H9 (cell line): Measurements from ENCODE around the gene WDR4. TPM values are rescaled to one million over a fixed set of nuclear protein-coding genes. Genes with fewer than 3 reads are reported as not detected.

Source experiments
- DNase-seq: peaks from one replicate; pipeline ENCODE4 v3.0.0-alpha.2; 2017
- H2AFZ ChIP-seq: one replicate; pipeline ENCODE4 v1.6.1; 2013; ENCODE audit warnings: mild to moderate bottlenecking, low read length, control low read depth, moderate library complexity
- H2AK5ac ChIP-seq: 2 replicates; pipeline ENCODE4 v1.6.1; 2013; ENCODE audit warnings: low read length, control low read depth, mixed read lengths; ENCODE audit not compliant: insufficient read length
- H2BK120ac ChIP-seq: one replicate; pipeline ENCODE4 v1.6.1; 2013; ENCODE audit warnings: low read depth, mild to moderate bottlenecking, low read length, control low read depth, inconsistent platforms; ENCODE audit not compliant: poor library complexity, severe bottlenecking
- H2BK12ac ChIP-seq: 2 replicates; pipeline ENCODE4 v1.6.1; 2013; ENCODE audit warnings: low read length, control low read depth, mixed read lengths, low read depth; ENCODE audit not compliant: insufficient read length
- H2BK15ac ChIP-seq: 2 replicates; pipeline ENCODE4 v1.6.1; 2013; ENCODE audit warnings: low read depth, low read length, control low read depth
- H2BK20ac ChIP-seq: one replicate; pipeline ENCODE4 v1.6.1; 2013; ENCODE audit warnings: low read depth, mild to moderate bottlenecking, low read length, control low read depth, inconsistent platforms; ENCODE audit not compliant: poor library complexity, severe bottlenecking
- H2BK5ac ChIP-seq: 2 replicates; pipeline ENCODE4 v1.6.1; 2013; ENCODE audit warnings: low read length, control low read depth, mixed read lengths; ENCODE audit not compliant: insufficient read length
- H3K14ac ChIP-seq: 2 replicates; pipeline ENCODE4 v1.6.1; 2013; ENCODE audit warnings: low read length, control low read depth; ENCODE audit not compliant: insufficient read depth
- H3K18ac ChIP-seq: 2 replicates; pipeline ENCODE4 v1.6.1; 2013; ENCODE audit warnings: low read depth, mild to moderate bottlenecking, mixed read lengths, low read length, control low read depth; ENCODE audit not compliant: insufficient read length
- H3K23ac ChIP-seq: 2 replicates; pipeline ENCODE4 v1.6.1; 2013; ENCODE audit warnings: low read length, control low read depth, mixed read lengths, low read depth; ENCODE audit not compliant: insufficient read length
- H3K23me2 ChIP-seq: 2 replicates; pipeline ENCODE4 v1.6.1; 2013; ENCODE audit warnings: low read depth, mild to moderate bottlenecking, mixed read lengths, low read length, control low read depth; ENCODE audit not compliant: insufficient read length, poor library complexity, severe bottlenecking
- H3K27ac ChIP-seq: 2 replicates; pipeline ENCODE4 v1.5.1; 2013; ENCODE audit warnings: low read length, control low read depth, mixed read lengths, low read depth; ENCODE audit not compliant: insufficient read length
- H3K27me3 ChIP-seq: 2 replicates; pipeline ENCODE4 v1.6.1; 2013; ENCODE audit warnings: low read length, control low read depth, inconsistent platforms; ENCODE audit not compliant: insufficient read depth
- H3K4ac ChIP-seq: 2 replicates; pipeline ENCODE4 v1.6.1; 2013; ENCODE audit warnings: low read depth, mild to moderate bottlenecking, control low read depth, inconsistent platforms, low read length, moderate library complexity
- H3K4me1 ChIP-seq: 2 replicates; pipeline ENCODE4 v1.6.1; 2013; ENCODE audit warnings: low read length, control low read depth, inconsistent platforms; ENCODE audit not compliant: insufficient read depth
- H3K4me2 ChIP-seq: 2 replicates; pipeline ENCODE4 v1.6.1; 2013; ENCODE audit warnings: low read length, control low read depth, mixed read lengths; ENCODE audit not compliant: insufficient read length, insufficient read depth
- H3K56ac ChIP-seq: 2 replicates; pipeline ENCODE4 v1.6.1; 2013; ENCODE audit warnings: low read depth, mild to moderate bottlenecking, mixed read lengths, low read length, control low read depth; ENCODE audit not compliant: insufficient read length
- H3K79me1 ChIP-seq: 2 replicates; pipeline ENCODE4 v1.6.1; 2013; ENCODE audit warnings: low read depth, mild to moderate bottlenecking, moderate library complexity, low read length, control low read depth, inconsistent platforms; ENCODE audit not compliant: insufficient read depth, poor library complexity, severe bottlenecking
- H3K79me2 ChIP-seq: 2 replicates; pipeline ENCODE4 v1.6.1; 2013; ENCODE audit warnings: low read length, control low read depth, inconsistent platforms; ENCODE audit not compliant: insufficient read depth
- H3K9ac ChIP-seq: 2 replicates; pipeline ENCODE4 v1.6.1; 2013; ENCODE audit warnings: low read length, control low read depth, mixed read lengths; ENCODE audit not compliant: insufficient read length; ENCODE audit errors: extremely low read depth
- H3K9me3 ChIP-seq: one replicate; pipeline ENCODE4 v1.6.1; 2013; ENCODE audit warnings: low read depth, low read length, inconsistent platforms; ENCODE audit not compliant: control insufficient read depth
- H3T11ph ChIP-seq: one replicate; pipeline ENCODE4 v1.6.1; 2013; ENCODE audit warnings: mild to moderate bottlenecking, low read length, control low read depth, inconsistent platforms
- H4K20me1 ChIP-seq: one replicate; pipeline ENCODE4 v1.6.1; 2013; ENCODE audit not compliant: control insufficient read depth, insufficient read length, insufficient read depth
- H4K5ac ChIP-seq: 2 replicates; pipeline ENCODE4 v1.6.1; 2013; ENCODE audit warnings: low read depth, mild to moderate bottlenecking, mixed read lengths, low read length, control low read depth; ENCODE audit not compliant: insufficient read length
- H4K8ac ChIP-seq: replicated peaks from 2 replicates; pipeline ENCODE4 v1.6.1; 2013; ENCODE audit warnings: low read length, control low read depth, mixed read lengths, low read depth; ENCODE audit not compliant: insufficient read length
- H4K91ac ChIP-seq: 2 replicates; pipeline ENCODE4 v1.6.1; 2013; ENCODE audit warnings: low read depth, mild to moderate bottlenecking, moderate library complexity, mixed read lengths, low read length, control low read depth; ENCODE audit not compliant: insufficient read length
- H3K27ac Mint-ChIP-seq, 3 experiments: 2 replicates in 2 of 3; 3 replicates in 1 of 3; pipeline ENCODE4 v1.8.0; 2020 to 2021; ENCODE audit warnings: mixed read lengths in 3 of 3, mild to moderate bottlenecking in 1 of 3, moderate library complexity in 1 of 3
- H3K27me3 Mint-ChIP-seq: 2 replicates; pipeline ENCODE4 v1.8.0; 2021; ENCODE audit warnings: low read depth, mild to moderate bottlenecking, moderate library complexity, mixed read lengths
- H3K36me3 Mint-ChIP-seq, 3 experiments: 2 replicates in 2 of 3; 3 replicates in 1 of 3; pipeline ENCODE4 v1.8.0; 2020 to 2021; ENCODE audit warnings: low read depth in 3 of 3, mixed read lengths in 3 of 3; ENCODE audit not compliant: insufficient read depth in 1 of 3
- H3K4me1 Mint-ChIP-seq, 2 experiments: 2 replicates each; pipeline ENCODE4 v1.8.0; 2020; ENCODE audit warnings: mixed read lengths in 2 of 2
- H3K4me3 Mint-ChIP-seq, 2 experiments: 2 replicates in 1 of 2; 3 replicates in 1 of 2; pipeline ENCODE4 v1.8.0; 2020 to 2021; ENCODE audit warnings: mild to moderate bottlenecking in 2 of 2, mixed read lengths in 2 of 2, moderate library complexity in 1 of 2
- H3K9me3 Mint-ChIP-seq, 2 experiments: 2 replicates in 1 of 2; 3 replicates in 1 of 2; pipeline ENCODE4 v1.8.0; 2020; ENCODE audit warnings: mild to moderate bottlenecking in 2 of 2, mixed read lengths in 2 of 2, moderate library complexity in 1 of 2
- CTCF ChIP-seq: fragments of 200-600 bp; sonication (generic); conservative IDR thresholded peaks from 3 replicates; pipeline ENCODE4 v1.8.0; 2021; ENCODE audit warnings: antibody characterized with exemption, mild to moderate bottlenecking
- WGBS: extraction: QIAGEN DNeasy Blood & Tissue Kit; methylation state at CpG from one replicate; pipeline ENCODE4 v1.1.7; 2013; ENCODE audit warnings: missing lambda C conversion rate, low lambda C conversion rate, mixed read lengths; ENCODE audit not compliant: insufficient read length; ENCODE audit errors: extremely low coverage; 5-methylcytosine and 5-hydroxymethylcytosine counted together
- total RNA-seq: library from RNA; stranded (reverse); gene quantifications from 2 replicates; pipeline ENCODE4 v1.2.1, GENCODE V29; 2021

WDR4 gene
- total RNA-seq, 1 experiment from 2014 or later: 54.4 TPM

GRCh38 chr21:42846221-42846620, 33.1 kb downstream of the WDR4 start:
- Histone ChIP-seq H3K9me3 (no peaks in the 10 kb centered on the region), H4K20me1 (no peaks in the 10 kb centered on the region)
- H3K36me3 Mint-ChIP-seq: peaks cover 57 to 82% (median 80%) of the 10 kb centered on the region in 3 experiments

More at GRCh38 chr21:42846221-42846620, 33.1 kb downstream of the WDR4 start:
- Mint-ChIP-seq H3K4me3 (no peak overlapping the region), H3K27me3 (no peaks in the 10 kb centered on the region), H3K27ac (no peak overlapping the region; a peak in 1 of 7 replicates), H3K4me1 (no peaks in the 10 kb centered on the region), H3K9me3 (no peaks in the 10 kb centered on the region)
- Histone ChIP-seq H2BK20ac (no peak overlapping the region), H3K14ac (no peak overlapping the region), H2BK12ac (no peak overlapping the region), H3K79me2 (peaks cover 6% of the 10 kb centered on the region), H3K4me1 (no peaks in the 10 kb centered on the region), H2AK5ac (no peak overlapping the region), H4K8ac (no peak overlapping the region), H3K4me2 (no peak overlapping the region), H3K23ac (no peak overlapping the region), H3K18ac (no peak overlapping the region), H3K27me3 (no peaks in the 10 kb centered on the region), H3K23me2 (no peaks in the 10 kb centered on the region), H4K5ac (no peak overlapping the region), H3K4ac (no peak overlapping the region), H4K91ac (no peak overlapping the region), H2AFZ (no peak overlapping the region), H3K27ac (no peak overlapping the region), H3K79me1 (peaks cover 8% of the 10 kb centered on the region), H2BK15ac (no peak overlapping the region), H3T11ph (no peak overlapping the region), H3K9ac (no peak overlapping the region), H2BK120ac (no peak overlapping the region), H3K56ac (no peak overlapping the region), H2BK5ac (no peak overlapping the region)
- WGBS: no CpG with 5 or more reads among the region's 10 CpGs
- no peak for DNase-seq
- no peak for TF ChIP-seq CTCF
